ENCODE measurements around the gene FOXC2.

The FOXC2 gene

DNA sequence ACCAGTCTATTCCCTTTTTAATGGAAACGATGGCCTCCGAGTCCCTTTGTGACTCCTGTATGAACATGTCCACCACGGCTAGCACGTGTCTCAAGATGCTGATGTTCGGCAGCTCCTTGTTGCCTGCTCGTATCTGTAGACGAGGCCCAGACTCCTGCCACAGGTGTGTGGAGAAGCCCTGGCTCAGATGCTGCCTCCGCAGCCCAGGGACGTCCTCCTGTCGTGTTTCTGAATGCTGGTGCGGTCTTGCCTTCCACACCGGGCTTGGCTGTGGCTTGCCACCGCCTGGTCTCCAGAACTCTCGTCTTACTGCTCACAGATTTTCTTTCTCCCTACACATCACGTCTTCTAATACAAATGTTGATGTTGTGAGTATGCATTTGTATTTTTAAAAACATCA, 39.3 kb upstream of the FOXC2 start:
- ChIA-PET POLR2A (no interaction called here), CTCF (no interaction called here)
- DNase-seq (ENCODE audit: extremely low spot score), result no peak
- TF ChIP-seq L3MBTL2 (conservative IDR thresholded peaks at IDR 0.05), result no peak
- TF ChIP-seq SUZ12 (IDR thresholded peaks at IDR 0.05), result no peak
- TF ChIP-seq TARDBP (IDR thresholded peaks at IDR 0.05), result no peak
- TF ChIP-seq CTBP1 (IDR thresholded peaks at IDR 0.05; ENCODE audit: borderline replicate concordance), result no peak
- TF ChIP-seq ARNT (IDR thresholded peaks at IDR 0.05), result no peak
- no peak for TF ChIP-seq ELF4 (IDR thresholded peaks at IDR 0.05)
- TF ChIP-seq FOXK2 (IDR thresholded peaks at IDR 0.05), result no peak
- no peak for TF ChIP-seq ZNF384 (IDR thresholded peaks at IDR 0.05)
- no peak for TF ChIP-seq LEF1 (IDR thresholded peaks at IDR 0.05; ENCODE audit: borderline replicate concordance)
- TF ChIP-seq BHLHE40 (IDR thresholded peaks at IDR 0.05; ENCODE audit: borderline replicate concordance), result no peak
- no peak for TF ChIP-seq FOXA1 (IDR thresholded peaks at IDR 0.05)
- TF ChIP-seq FOXM1 (IDR thresholded peaks at IDR 0.05; ENCODE audit: borderline replicate concordance), result no peak

DNA sequence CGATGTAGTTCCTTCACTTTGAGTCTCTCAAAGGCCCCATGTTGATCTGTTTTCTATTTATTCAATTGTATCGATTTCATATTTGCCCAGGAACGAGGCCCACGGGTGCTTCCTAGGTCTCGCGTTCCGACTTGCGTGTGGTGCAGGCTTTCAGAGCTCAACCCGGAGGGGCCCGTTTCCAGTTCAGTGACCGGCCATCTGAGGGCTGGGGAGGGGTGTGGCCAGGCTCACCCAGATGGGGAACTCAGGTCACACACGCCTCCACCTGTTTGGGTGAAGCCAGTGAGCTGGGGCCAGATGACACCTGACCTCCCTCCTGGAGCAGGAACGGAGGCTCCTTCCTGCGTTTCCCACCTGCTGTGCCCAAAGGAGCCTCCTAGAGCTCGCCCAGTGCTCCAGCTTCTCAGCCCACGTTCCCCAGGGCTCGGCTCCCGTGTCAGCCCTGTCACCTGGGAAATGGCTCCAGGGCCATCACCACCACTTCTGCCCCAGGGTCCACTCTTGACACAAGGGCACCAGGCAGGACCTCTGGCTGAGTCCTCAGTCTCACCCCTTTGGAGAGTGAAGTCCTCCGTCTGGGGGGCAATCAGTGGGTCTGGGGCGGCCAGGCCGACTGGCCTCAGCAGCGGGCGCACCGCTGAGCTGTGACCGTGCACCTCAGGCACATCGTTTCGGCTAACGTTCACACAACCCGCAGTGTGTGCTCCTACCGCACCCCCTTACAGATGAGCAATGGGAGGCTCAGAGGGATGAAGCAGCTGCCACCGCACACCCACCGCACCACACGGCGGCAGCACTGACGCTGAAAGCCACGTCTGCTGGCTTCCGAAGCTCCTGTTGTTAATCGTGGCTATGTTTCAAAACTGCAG, 38.3 kb upstream of the FOXC2 start:
- ChIA-PET POLR2A (no interaction called here), CTCF (interaction anchor here (0.7 kb wide), 1 partner anchor 489 kb away, joined by 3 read pairs; no protein-coding TSS in a partner anchor)
- TF ChIP-seq L3MBTL2 (conservative IDR thresholded peaks at IDR 0.05) (no peak), SP1 (IDR thresholded peaks at IDR 0.05) (no peak), ARNT (IDR thresholded peaks at IDR 0.05) (no peak), ZNF384 (IDR thresholded peaks at IDR 0.05) (no peak), TARDBP (IDR thresholded peaks at IDR 0.05) (no peak)
- no peak for DNase-seq (ENCODE audit: extremely low spot score)

DNA sequence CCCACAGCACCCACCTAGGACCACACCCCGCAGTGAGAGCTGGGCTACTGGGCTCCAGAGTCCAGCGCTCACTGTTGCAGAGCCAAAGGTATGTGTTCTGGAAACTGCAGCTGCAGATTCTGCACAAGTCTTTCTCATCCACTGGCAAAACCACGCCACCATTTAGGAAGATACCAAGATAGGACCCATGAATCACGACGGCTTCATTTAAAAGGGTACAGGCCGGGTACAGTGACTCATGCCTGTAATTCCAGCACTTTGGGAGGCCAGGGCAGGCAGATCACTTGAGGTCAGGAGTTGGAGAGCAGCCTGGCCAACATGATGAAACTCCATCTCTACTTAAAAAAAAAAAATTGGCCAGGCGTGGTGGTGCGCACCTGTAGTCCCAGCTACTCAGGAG, 37.5 kb upstream of the FOXC2 start:
- POLR2A ChIA-PET, result no interaction called here
- CTCF ChIA-PET, result no interaction called here
- TF ChIP-seq BHLHE40 (IDR thresholded peaks at IDR 0.05; ENCODE audit: borderline replicate concordance), result no peak
- TF ChIP-seq, protein P1, sequence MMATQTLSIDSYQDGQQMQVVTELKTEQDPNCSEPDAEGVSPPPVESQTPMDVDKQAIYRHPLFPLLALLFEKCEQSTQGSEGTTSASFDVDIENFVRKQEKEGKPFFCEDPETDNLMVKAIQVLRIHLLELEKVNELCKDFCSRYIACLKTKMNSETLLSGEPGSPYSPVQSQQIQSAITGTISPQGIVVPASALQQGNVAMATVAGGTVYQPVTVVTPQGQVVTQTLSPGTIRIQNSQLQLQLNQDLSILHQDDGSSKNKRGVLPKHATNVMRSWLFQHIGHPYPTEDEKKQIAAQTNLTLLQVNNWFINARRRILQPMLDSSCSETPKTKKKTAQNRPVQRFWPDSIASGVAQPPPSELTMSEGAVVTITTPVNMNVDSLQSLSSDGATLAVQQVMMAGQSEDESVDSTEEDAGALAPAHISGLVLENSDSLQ (IDR thresholded peaks at IDR 0.05), result no peak
- no peak for TF ChIP-seq ZNF384 (IDR thresholded peaks at IDR 0.05)
- TF ChIP-seq FOXM1 (IDR thresholded peaks at IDR 0.05; ENCODE audit: borderline replicate concordance), result no peak
- TF ChIP-seq FOXK2 (IDR thresholded peaks at IDR 0.05), result no peak
- TF ChIP-seq L3MBTL2 (conservative IDR thresholded peaks at IDR 0.05), result no peak
- no peak for TF ChIP-seq NFRKB (IDR thresholded peaks at IDR 0.05)
- no peak for TF ChIP-seq TARDBP (IDR thresholded peaks at IDR 0.05)
- TF ChIP-seq LEF1 (IDR thresholded peaks at IDR 0.05; ENCODE audit: borderline replicate concordance), result no peak
- no peak for TF ChIP-seq FOXA1 (IDR thresholded peaks at IDR 0.05)
- TF ChIP-seq HDGF (IDR thresholded peaks at IDR 0.05; ENCODE audit: borderline replicate concordance), result no peak

DNA sequence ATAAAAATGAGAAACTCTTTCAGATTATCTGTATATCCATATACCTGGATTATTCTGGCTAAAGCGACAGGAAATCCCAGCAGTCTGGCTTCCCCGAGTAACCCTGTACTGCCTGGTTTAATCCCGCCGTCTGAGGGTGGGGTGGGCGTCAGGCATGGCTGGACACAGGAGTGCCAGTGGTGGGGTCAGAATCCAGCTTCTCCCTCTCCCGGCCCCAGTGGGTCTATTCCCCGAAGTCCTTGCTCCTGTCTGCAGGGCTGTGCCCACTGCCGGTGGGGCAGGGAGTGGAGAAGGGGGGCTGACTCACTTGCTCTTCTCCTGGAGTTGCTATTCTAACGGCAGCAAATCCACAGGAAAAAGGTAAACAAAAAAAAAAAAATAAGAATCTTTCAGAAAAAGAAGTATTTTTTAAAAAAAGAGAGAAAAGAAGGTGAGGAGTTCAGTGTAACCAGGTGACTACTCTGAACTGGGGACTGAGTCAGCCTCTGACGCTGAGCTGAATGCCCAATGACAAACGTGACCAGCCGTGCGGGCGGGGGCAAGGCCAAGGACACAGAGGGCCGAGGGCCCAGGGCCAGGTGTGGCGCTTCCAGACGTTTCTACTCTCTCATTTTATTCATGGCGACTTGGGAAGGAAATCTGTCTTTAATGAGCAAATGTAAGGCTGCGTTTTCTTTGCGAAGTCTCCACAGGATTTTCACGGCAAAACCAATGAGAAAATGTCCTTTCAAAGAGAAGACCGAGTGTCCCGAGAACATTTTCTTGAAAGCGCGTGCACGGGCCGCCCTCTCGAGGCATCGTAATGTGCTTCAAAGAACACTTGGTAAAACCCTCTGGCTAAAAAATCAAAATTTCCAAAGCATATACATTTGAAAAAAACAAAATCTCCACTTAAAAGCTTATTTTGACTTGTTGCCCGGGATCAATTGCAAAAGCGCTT, 36.1 kb upstream of the FOXC2 start:
- DNase-seq (ENCODE audit: extremely low spot score), result no peak
- POLR2A ChIA-PET, result no interaction called here
- TF ChIP-seq NFRKB (IDR thresholded peaks at IDR 0.05) (no peak), FOXK2 (IDR thresholded peaks at IDR 0.05) (no peak), ZNF384 (IDR thresholded peaks at IDR 0.05) (no peak), ARNT (IDR thresholded peaks at IDR 0.05) (no peak), SP1 (IDR thresholded peaks at IDR 0.05) (no peak), FOXM1 (IDR thresholded peaks at IDR 0.05; ENCODE audit: borderline replicate concordance) (no peak), CTBP1 (IDR thresholded peaks at IDR 0.05; ENCODE audit: borderline replicate concordance) (no peak), HDGF (IDR thresholded peaks at IDR 0.05; ENCODE audit: borderline replicate concordance) (no peak)
- TF ChIP-seq, protein P1 (IDR thresholded peaks at IDR 0.05), result no peak
- CTCF ChIA-PET, result no interaction called here

More for the DNA sequence above, 37.5 kb upstream of the FOXC2 start:
- DNase-seq (ENCODE audit: extremely low spot score), result no peak

DNA sequence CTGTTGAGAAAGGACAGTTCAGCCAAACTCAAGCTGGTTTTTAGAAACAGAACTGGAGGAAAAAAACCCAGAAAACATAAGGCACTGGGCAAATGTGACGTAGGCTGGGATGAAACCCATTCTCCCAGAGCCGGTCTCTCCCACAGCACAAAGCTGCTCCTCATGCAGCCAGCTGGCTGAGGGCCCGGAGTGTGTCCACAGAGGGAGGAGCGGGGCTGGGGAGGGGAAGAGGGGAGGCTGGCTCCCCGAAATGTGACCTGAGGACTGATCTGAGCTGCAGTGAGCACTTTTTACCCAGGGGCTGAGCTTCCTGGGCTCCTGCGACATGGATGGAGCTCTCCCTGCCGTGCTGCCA, 35.5 kb upstream of the FOXC2 start:
- DNase-seq (ENCODE audit: extremely low spot score), result no peak
- ChIA-PET POLR2A (no interaction called here), CTCF (no interaction called here)
- TF ChIP-seq ZNF384 (IDR thresholded peaks at IDR 0.05) (no peak), CTBP1 (IDR thresholded peaks at IDR 0.05; ENCODE audit: borderline replicate concordance) (no peak), FOXK2 (IDR thresholded peaks at IDR 0.05) (no peak), NFRKB (IDR thresholded peaks at IDR 0.05) (no peak), BHLHE40 (IDR thresholded peaks at IDR 0.05; ENCODE audit: borderline replicate concordance) (no peak), L3MBTL2 (conservative IDR thresholded peaks at IDR 0.05) (no peak)
- TF ChIP-seq, protein P1 (IDR thresholded peaks at IDR 0.05), result no peak

Measured in HEK293T (cell line).